BJ (cell line): ENCODE data around the gene DAPK2. TPM values are rescaled to one million over a fixed set of nuclear protein-coding genes. Genes with fewer than 3 reads are reported as not detected.

ENCODE experiments used
- CTCF ChIA-PET: fragments of 350-600 bp; formaldehyde crosslinking; extraction: SDS; loops from one replicate; lab custom pipeline; 2021; ENCODE audit warnings: antibody characterized with exemption, inconsistent platforms; lab: Yijun Ruan, JAX
- POLR2A ChIA-PET: fragments of 300-600 bp; sonication (Branson Sonifier 250); formaldehyde crosslinking; extraction: SDS; loops from one replicate; lab custom pipeline; 2021; ENCODE audit warnings: antibody characterized with exemption; lab: Charles Lee
- DNase-seq: peaks from one replicate; pipeline ENCODE4 v3.0.0-alpha.2; 2011; ENCODE audit warnings: low read depth
- H3K27me3 ChIP-seq: 2 replicates; pipeline ENCODE4 v1.6.0; 2011; ENCODE audit warnings: low read length; ENCODE audit not compliant: control insufficient read depth, insufficient read depth
- H3K36me3 ChIP-seq: 2 replicates; pipeline ENCODE4 v1.5.1; 2011; ENCODE audit warnings: low read length; ENCODE audit not compliant: control insufficient read depth, insufficient read depth
- H3K4me3 ChIP-seq: 2 replicates; pipeline ENCODE4 v1.5.1; 2011; ENCODE audit warnings: low read depth, mild to moderate bottlenecking, control low read depth, low read length
- polyA plus RNA-seq: library from polyadenylated mRNA; depleted of rRNA; stranded (reverse); fragments of >200 nt; gene quantifications from 2 replicates; pipeline ENCODE4 v1.2.3, GENCODE V29; 2011
- TF ChIP-seq, protein P1 (sequence below): IDR thresholded peaks from 2 replicates; pipeline ENCODE4 v1.5.1; 2011; ENCODE audit warnings: low read depth, mild to moderate bottlenecking, control low read depth, inconsistent platforms, low read length, moderate library complexity; ENCODE audit not compliant: insufficient read depth

DAPK2 gene
- polyA plus RNA-seq, 1 experiment, result 12.4 TPM

DNA sequence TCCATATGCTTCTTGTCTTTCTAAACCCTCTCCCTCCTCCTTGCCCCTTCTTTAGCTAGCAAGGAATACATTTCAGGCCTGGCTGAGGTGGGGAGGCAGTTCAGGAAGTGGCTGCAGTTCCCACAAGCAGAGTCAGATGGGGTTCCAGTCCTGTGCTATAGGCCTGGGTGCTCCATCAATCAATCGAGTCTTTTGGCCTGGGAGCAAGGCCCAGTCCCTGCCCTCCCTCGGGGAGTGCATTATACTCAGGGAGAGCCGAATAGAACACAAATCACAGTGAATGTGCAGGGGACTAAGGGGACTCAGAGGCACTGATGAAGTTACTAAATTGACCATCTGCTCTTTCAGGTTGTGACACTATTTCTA lies 154.5 kb downstream of the DAPK2 start:
- ChIA-PET POLR2A (no interaction called here), CTCF (interaction anchor here (0.7 to 7.1 kb wide), 18 partner anchors 9 to 154 kb away, joined by 3 to 39 read pairs (median 3); partner anchors contain the start of gene DAPK2)
- Histone ChIP-seq H3K36me3 (no peaks in the 10 kb centered on the region), H3K4me3 (no peak overlapping the region), H3K27me3 (no peaks in the 10 kb centered on the region)
- DNase-seq, result no peak
- TF ChIP-seq, protein P1, sequence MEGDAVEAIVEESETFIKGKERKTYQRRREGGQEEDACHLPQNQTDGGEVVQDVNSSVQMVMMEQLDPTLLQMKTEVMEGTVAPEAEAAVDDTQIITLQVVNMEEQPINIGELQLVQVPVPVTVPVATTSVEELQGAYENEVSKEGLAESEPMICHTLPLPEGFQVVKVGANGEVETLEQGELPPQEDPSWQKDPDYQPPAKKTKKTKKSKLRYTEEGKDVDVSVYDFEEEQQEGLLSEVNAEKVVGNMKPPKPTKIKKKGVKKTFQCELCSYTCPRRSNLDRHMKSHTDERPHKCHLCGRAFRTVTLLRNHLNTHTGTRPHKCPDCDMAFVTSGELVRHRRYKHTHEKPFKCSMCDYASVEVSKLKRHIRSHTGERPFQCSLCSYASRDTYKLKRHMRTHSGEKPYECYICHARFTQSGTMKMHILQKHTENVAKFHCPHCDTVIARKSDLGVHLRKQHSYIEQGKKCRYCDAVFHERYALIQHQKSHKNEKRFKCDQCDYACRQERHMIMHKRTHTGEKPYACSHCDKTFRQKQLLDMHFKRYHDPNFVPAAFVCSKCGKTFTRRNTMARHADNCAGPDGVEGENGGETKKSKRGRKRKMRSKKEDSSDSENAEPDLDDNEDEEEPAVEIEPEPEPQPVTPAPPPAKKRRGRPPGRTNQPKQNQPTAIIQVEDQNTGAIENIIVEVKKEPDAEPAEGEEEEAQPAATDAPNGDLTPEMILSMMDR, result 0 out of 2 replicates have a peak, but pooled peaks have one; percentile 1

DNA sequence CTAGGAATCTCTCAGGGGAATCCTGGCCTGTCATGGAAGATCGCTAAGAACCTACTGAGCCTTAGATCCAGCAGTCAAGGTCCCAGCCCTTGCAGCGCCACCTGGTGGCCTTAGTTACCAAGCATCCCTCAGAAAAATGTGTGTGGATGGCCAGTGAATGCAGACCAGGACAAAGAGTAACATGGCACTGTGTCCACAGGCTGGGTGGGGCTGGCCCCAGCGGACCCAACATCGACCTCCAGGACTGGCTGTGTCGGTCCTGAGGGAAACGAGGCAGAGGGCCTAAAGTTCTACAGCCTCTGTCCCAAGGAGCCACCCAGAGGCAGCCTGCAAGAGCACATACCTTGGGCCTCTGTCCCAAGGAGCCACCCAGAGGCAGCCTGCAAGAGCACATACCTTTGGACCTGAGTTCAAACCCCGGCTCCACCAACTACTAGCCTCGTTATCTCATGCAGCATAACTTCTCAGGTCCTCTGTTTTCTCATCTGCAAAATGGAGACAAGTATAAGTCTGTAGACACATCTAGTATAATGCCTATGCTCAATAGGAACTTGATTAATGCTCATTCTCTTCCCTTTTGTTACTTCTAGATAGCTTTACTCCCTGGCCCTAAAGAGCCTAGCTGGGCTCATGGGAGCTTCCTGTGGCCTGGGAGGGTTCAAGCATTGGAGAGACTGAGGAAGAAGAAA lies 155.1 kb downstream of the DAPK2 start:
- POLR2A ChIA-PET, result no interaction called here

GRCh38 chr15:63890617-63891016 lies 155.7 kb downstream of the DAPK2 start:
- POLR2A ChIA-PET, result no interaction called here
- no peaks in the 10 kb centered on the region for H3K27me3 ChIP-seq
- H3K4me3 ChIP-seq, result no peak overlapping the region
- DNase-seq, result no peak
- no peaks in the 10 kb centered on the region for H3K36me3 ChIP-seq
- TF ChIP-seq, protein P1, result no peak
- CTCF ChIA-PET, result interaction anchor here (0.7 to 7.1 kb wide), 17 partner anchors 9 to 184 kb away, joined by 3 to 39 read pairs (median 5); partner anchors contain the start of gene DAPK2

More for the DNA sequence above, 155.1 kb downstream of the DAPK2 start:
- no peak for DNase-seq
- H3K36me3 ChIP-seq, result no peaks in the 10 kb centered on the region
- H3K27me3 ChIP-seq, result no peaks in the 10 kb centered on the region
- TF ChIP-seq, protein P1, result peak; percentile 87
- CTCF ChIA-PET, result interaction anchor here (0.7 to 7.1 kb wide), 24 partner anchors 8 to 174 kb away, joined by 3 to 39 read pairs (median 4); partner anchors contain the start of gene DAPK2
- H3K4me3 ChIP-seq, result no peak overlapping the region

DNA sequence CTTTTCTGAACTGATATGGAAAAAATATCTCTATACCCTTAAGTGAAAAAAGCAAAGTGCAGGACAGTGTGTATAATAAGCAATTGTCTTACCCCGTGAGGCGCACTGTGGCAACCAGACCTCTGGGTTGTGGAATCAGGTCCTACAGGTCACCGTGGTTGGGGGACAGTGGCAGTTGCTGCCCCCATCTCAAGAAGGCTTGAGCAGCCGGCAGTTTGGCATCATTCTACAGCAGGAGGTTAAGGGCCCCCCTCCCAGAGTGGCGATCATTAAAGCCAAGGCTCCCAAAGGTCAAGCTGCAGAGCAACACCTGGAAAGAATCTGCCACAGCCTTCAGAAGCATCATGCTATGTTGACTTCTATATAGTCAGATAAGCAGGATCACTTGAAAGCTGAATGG lies 156.5 kb downstream of the DAPK2 start:
- Histone ChIP-seq H3K4me3 (no peak overlapping the region), H3K27me3 (no peaks in the 10 kb centered on the region), H3K36me3 (no peaks in the 10 kb centered on the region)
- CTCF ChIA-PET, result interaction anchor here (0.7 to 7.1 kb wide), 16 partner anchors 9 to 185 kb away, joined by 3 to 39 read pairs (median 5); partner anchors contain the start of gene DAPK2
- TF ChIP-seq, protein P1, result no peak
- POLR2A ChIA-PET, result no interaction called here
- no peak for DNase-seq

DNA sequence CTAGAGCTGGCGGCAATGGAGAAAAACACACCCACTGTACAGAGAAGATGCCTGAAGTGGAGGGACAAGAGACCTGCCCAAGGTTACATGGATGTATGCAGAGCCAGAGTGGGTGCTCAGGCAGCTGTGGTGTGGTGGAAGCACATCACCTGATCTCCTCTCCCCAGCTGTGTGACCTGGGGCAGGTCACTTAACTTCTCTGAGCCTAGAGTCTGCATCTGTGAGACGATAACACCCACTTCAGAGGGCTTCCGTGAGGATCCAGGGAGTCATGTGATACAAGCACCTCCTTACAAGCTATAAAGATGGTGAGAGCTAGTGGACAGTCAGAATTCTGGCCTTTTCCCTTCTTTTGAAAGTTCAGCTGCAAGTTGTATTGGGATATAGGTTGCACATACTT lies 157.5 kb downstream of the DAPK2 start:
- CTCF ChIA-PET, result interaction anchor here (1.9 to 7.1 kb wide), 2 partner anchors 136 to 179 kb away, joined by 13 to 39 read pairs; no protein-coding TSS in a partner anchor

More for the DNA sequence above, 157.5 kb downstream of the DAPK2 start:
- Histone ChIP-seq H3K27me3 (no peaks in the 10 kb centered on the region), H3K36me3 (no peaks in the 10 kb centered on the region), H3K4me3 (no peak overlapping the region)
- no peak for DNase-seq
- POLR2A ChIA-PET, result no interaction called here
- TF ChIP-seq, protein P1, result no peak
